ENCODE data around the gene TBC1D13.

GRCh38 chr9:128750926-128751595 is 36.0 kb upstream of the TBC1D13 start:
- TF ChIP-seq EZH2 (IDR thresholded peaks at IDR 0.05; ENCODE audit: borderline replicate concordance, low read length) (no peak), CTCF (IDR thresholded peaks at IDR 0.05; ENCODE audit: low read length) (no peak)

Data from OCI-LY1 (cell line).